GM06990 (cell line): ENCODE measurements around the gene ADCY7.
"Not testable (repeated sequence)": the region's sequence is repeated elsewhere in the genome, so short reads cannot be mapped to it uniquely, and the experiment has no call there.

ENCODE experiments used
- DNase-seq: peaks from one replicate; pipeline ENCODE4 v3.0.0-alpha.2; 2011; ENCODE audit not compliant: insufficient read length; ENCODE audit errors: extremely low read depth
- H3K27me3 ChIP-seq: replicated peaks from 2 replicates; pipeline ENCODE4 v1.6.0; 2011; ENCODE audit warnings: low read length; ENCODE audit not compliant: control insufficient read depth, insufficient read depth
- H3K36me3 ChIP-seq: 2 replicates; pipeline ENCODE4 v1.5.1; 2011; ENCODE audit warnings: low read length; ENCODE audit not compliant: control insufficient read depth, insufficient read depth
- H3K4me3 ChIP-seq: replicated peaks from 2 replicates; pipeline ENCODE4 v1.5.1; 2011; ENCODE audit warnings: low read depth, mild to moderate bottlenecking, control low read depth, low read length
- CTCF ChIP-seq: IDR thresholded peaks from 2 replicates; pipeline ENCODE4 v1.5.1; 2011; ENCODE audit warnings: low read length, control low read depth, mild to moderate bottlenecking, inconsistent platforms; ENCODE audit not compliant: insufficient read depth, poor library complexity, severe bottlenecking

Gene ADCY7

GRCh38 chr16:50238868-50239301, 27.5 kb upstream of the ADCY7 start:
- no peak overlapping the region for H3K4me3 ChIP-seq
- no peaks in the 10 kb centered on the region for H3K36me3 ChIP-seq
- TF ChIP-seq CTCF, result no peak
- no peak for DNase-seq
- no peaks in the 10 kb centered on the region for H3K27me3 ChIP-seq

GRCh38 chr16:50243024-50243423, 23.3 kb upstream of the ADCY7 start:
- H3K36me3 ChIP-seq, DNase-seq, H3K27me3 ChIP-seq, H3K4me3 ChIP-seq: not testable (repeated sequence)

GRCh38 chr16:50244140-50244503, 22.2 kb upstream of the ADCY7 start:
- H3K27me3 ChIP-seq, result no peaks in the 10 kb centered on the region
- TF ChIP-seq CTCF, result no peak
- no peaks in the 10 kb centered on the region for H3K36me3 ChIP-seq
- no peak overlapping the region for H3K4me3 ChIP-seq
- DNase-seq, result no peak

- no peak for DNase-seq
- no peaks in the 10 kb centered on the region for H3K36me3 ChIP-seq
- H3K27me3 ChIP-seq, result no peaks in the 10 kb centered on the region
- no peak for TF ChIP-seq CTCF
- H3K4me3 ChIP-seq, result no peak overlapping the region
Measured at GRCh38 chr16:50244504-50245416, 21.6 kb upstream of the ADCY7 start.

GRCh38 chr16:50245417-50246298, 20.7 kb upstream of the ADCY7 start:
- Histone ChIP-seq H3K27me3 (no peaks in the 10 kb centered on the region), H3K36me3 (no peaks in the 10 kb centered on the region), H3K4me3 (peak overlapping the region; percentile 64)
- TF ChIP-seq CTCF, result peak; percentile 10
- DNase-seq, result peak; percentile 52
